Measurements from ENCODE around the gene FIGNL1. TPM values are rescaled to one million over a fixed set of nuclear protein-coding genes. Genes with fewer than 3 reads are reported as not detected.

The FIGNL1 gene
- total RNA-seq, 1 experiment from 2014 or later: 28.1 TPM

DNA sequence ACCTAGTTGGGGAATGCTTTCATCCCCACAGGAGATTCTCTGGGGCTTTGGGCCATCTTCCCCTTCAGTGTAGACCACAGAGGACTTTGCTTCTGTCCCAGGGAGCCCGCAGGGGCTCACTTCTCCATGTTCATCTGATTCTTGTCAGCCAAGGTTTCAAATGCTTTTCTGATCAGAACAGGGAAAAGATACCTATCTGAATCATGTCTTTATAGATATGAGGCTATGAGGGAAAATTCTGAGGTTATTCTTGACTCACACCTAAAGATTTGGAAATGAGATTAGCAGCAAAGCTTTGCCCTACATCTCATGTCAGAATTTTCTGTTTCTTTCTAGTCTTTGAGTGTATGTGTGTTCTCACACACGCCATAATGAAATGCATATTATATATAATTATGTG, 53.3 kb downstream of the FIGNL1 start:
- BruUV-seq (replicated peaks): no TSS peak
- no peaks in the 10 kb centered on the region for H3K4me1 ChIP-seq (ENCODE audit: control insufficient read depth in 1 of 2, insufficient read depth in 2 of 2, low read length in 2 of 2)
- RAD21 ChIA-PET (ENCODE audit: low non-redundant PET in 1 of 2, low total read pairs in 2 of 2, uncharacterized antibody in 2 of 2, unreplicated experiment in 2 of 2): no interaction called here
- no peak overlapping the region for H3K9ac ChIP-seq (ENCODE audit: low read length)
- DNase-seq (ENCODE audit: low read depth, low spot score): no peak
- POLR2A ChIA-PET: no interaction called here
- H3K4me2 ChIP-seq (ENCODE audit: low read length): no peak overlapping the region
- no peaks in the 10 kb centered on the region for H3K79me2 ChIP-seq (ENCODE audit: insufficient read depth, low read length)
- CTCF ChIA-PET: no interaction called here
- H3K27me3 ChIP-seq (ENCODE audit: insufficient read depth, low read length): peaks cover 20% of the 10 kb centered on the region
- H4K20me1 ChIP-seq (ENCODE audit: insufficient read depth): no peaks in the 10 kb centered on the region
- H3K36me3 ChIP-seq (ENCODE audit: control insufficient read depth in 1 of 2, insufficient read depth in 2 of 2, low read length in 2 of 2): no peaks in the 10 kb centered on the region
- ATAC-seq: no peak
- no peak overlapping the region for H2AFZ ChIP-seq (ENCODE audit: low read depth, low read length, poor library complexity, severe bottlenecking)
- H3K9me3 ChIP-seq (ENCODE audit: control insufficient read depth in 1 of 2, insufficient read depth in 1 of 2, low read depth in 1 of 2, low read length in 2 of 2): no peaks in the 10 kb centered on the region
- TF ChIP-seq, protein P1, sequence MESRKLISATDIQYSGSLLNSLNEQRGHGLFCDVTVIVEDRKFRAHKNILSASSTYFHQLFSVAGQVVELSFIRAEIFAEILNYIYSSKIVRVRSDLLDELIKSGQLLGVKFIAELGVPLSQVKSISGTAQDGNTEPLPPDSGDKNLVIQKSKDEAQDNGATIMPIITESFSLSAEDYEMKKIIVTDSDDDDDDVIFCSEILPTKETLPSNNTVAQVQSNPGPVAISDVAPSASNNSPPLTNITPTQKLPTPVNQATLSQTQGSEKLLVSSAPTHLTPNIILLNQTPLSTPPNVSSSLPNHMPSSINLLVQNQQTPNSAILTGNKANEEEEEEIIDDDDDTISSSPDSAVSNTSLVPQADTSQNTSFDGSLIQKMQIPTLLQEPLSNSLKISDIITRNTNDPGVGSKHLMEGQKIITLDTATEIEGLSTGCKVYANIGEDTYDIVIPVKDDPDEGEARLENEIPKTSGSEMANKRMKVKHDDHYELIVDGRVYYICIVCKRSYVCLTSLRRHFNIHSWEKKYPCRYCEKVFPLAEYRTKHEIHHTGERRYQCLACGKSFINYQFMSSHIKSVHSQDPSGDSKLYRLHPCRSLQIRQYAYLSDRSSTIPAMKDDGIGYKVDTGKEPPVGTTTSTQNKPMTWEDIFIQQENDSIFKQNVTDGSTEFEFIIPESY (IDR thresholded peaks at IDR 0.05; ENCODE audit: extremely low read depth, insufficient replicate concordance, low read length): no peak
- TF ChIP-seq ZFX (IDR thresholded peaks at IDR 0.05) (no peak), POLR2AphosphoS5 (IDR thresholded peaks at IDR 0.05; ENCODE audit: low read depth, low read length) (no peak), CEBPB (IDR thresholded peaks at IDR 0.05; ENCODE audit: low read depth) (no peak), SP1 (IDR thresholded peaks at IDR 0.05; ENCODE audit: low read depth) (no peak), RAD21 (IDR thresholded peaks at IDR 0.05; ENCODE audit: low read depth) (no peak)
- TF ChIP-seq, protein P2, sequence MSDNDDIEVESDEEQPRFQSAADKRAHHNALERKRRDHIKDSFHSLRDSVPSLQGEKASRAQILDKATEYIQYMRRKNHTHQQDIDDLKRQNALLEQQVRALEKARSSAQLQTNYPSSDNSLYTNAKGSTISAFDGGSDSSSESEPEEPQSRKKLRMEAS (IDR thresholded peaks at IDR 0.05): no peak
- no peaks in the 10 kb centered on the region for H3K9me2 ChIP-seq (ENCODE audit: insufficient read depth)
- no peak overlapping the region for H3K4me3 ChIP-seq (replicated peaks in 1 of 2; ENCODE audit: low read depth in 1 of 2, low read length in 2 of 2)
- intact Hi-C loops (cut with micrococcal nuclease): no loop called here
- H3K27ac ChIP-seq (ENCODE audit: low read depth, low read length): no peak overlapping the region

DNA sequence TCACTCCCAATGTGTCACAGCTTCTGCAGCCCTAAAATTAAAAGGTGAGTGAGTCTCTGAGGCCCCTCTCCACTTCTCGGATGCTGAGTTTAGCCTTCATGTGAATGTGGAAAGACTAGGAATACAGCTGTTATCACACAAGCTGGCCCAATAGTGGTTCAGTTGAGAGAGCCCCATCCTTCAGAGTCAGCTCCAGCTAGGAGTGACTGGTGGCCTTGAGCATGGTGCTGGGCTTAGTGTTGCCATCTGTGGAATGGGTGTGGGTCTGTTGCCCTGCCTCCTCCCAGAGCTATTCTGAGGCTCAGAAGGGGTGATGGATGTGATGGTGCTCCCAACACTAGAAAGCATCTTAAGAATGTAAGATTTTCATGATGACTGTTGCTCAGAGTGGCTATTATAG, 55.8 kb downstream of the FIGNL1 start:
- RAD21 ChIA-PET (ENCODE audit: low non-redundant PET in 1 of 2, low total read pairs in 2 of 2, uncharacterized antibody in 2 of 2, unreplicated experiment in 2 of 2): no interaction called here
- DNase-seq (ENCODE audit: low read depth, low spot score): no peak

More for the DNA sequence above, 55.8 kb downstream of the FIGNL1 start:
- ATAC-seq: no peak
- Histone ChIP-seq H3K9me2 (ENCODE audit: insufficient read depth) (no peaks in the 10 kb centered on the region), H3K27me3 (ENCODE audit: insufficient read depth, low read length) (peaks cover 9% of the 10 kb centered on the region), H3K36me3 (ENCODE audit: control insufficient read depth in 1 of 2, insufficient read depth in 2 of 2, low read length in 2 of 2) (no peaks in the 10 kb centered on the region), H4K20me1 (ENCODE audit: insufficient read depth) (no peaks in the 10 kb centered on the region), H3K4me1 (ENCODE audit: control insufficient read depth in 1 of 2, insufficient read depth in 2 of 2, low read length in 2 of 2) (no peaks in the 10 kb centered on the region), H3K27ac (ENCODE audit: low read depth, low read length) (no peak overlapping the region), H3K9ac (ENCODE audit: low read length) (no peak overlapping the region), H3K4me2 (ENCODE audit: low read length) (no peak overlapping the region), H2AFZ (ENCODE audit: low read depth, low read length, poor library complexity, severe bottlenecking) (no peak overlapping the region), H3K4me3 (replicated peaks in 1 of 2; ENCODE audit: low read depth in 1 of 2, low read length in 2 of 2) (no peak overlapping the region), H3K79me2 (ENCODE audit: insufficient read depth, low read length) (no peaks in the 10 kb centered on the region), H3K9me3 (ENCODE audit: control insufficient read depth in 1 of 2, insufficient read depth in 1 of 2, low read depth in 1 of 2, low read length in 2 of 2) (no peaks in the 10 kb centered on the region)
- BruUV-seq (replicated peaks): no TSS peak
- no peak for TF ChIP-seq YY1 (IDR thresholded peaks at IDR 0.05; ENCODE audit: extremely low read depth, insufficient replicate concordance, low read depth, low read length)
- TF ChIP-seq CBX3 (IDR thresholded peaks at IDR 0.05; ENCODE audit: low read depth): no peak
- no peak for TF ChIP-seq ZNF274 (IDR thresholded peaks at IDR 0.05; ENCODE audit: low read depth, low read length)
- no peak for TF ChIP-seq TCF7L2 (IDR thresholded peaks at IDR 0.05; ENCODE audit: borderline replicate concordance, extremely low read depth, insufficient read depth, insufficient read length)
- TF ChIP-seq SIN3A (IDR thresholded peaks at IDR 0.05; ENCODE audit: low read depth): no peak
- TF ChIP-seq RAD21 (IDR thresholded peaks at IDR 0.05; ENCODE audit: low read depth): no peak
- intact Hi-C loops (cut with micrococcal nuclease): no loop called here
- ChIA-PET CTCF (no interaction called here), POLR2A (no interaction called here)

Measured in HCT116 (cell line).